Left forelimb (tissue), 1 donor: Measurements from ENCODE around the gene DHRS7C.

ENCODE experiments used
- DNase-seq: peaks from one replicate; pipeline ENCODE4 v3.0.0-alpha.2; 2018; ENCODE audit warnings: low spot score

The DHRS7C gene

DNA sequence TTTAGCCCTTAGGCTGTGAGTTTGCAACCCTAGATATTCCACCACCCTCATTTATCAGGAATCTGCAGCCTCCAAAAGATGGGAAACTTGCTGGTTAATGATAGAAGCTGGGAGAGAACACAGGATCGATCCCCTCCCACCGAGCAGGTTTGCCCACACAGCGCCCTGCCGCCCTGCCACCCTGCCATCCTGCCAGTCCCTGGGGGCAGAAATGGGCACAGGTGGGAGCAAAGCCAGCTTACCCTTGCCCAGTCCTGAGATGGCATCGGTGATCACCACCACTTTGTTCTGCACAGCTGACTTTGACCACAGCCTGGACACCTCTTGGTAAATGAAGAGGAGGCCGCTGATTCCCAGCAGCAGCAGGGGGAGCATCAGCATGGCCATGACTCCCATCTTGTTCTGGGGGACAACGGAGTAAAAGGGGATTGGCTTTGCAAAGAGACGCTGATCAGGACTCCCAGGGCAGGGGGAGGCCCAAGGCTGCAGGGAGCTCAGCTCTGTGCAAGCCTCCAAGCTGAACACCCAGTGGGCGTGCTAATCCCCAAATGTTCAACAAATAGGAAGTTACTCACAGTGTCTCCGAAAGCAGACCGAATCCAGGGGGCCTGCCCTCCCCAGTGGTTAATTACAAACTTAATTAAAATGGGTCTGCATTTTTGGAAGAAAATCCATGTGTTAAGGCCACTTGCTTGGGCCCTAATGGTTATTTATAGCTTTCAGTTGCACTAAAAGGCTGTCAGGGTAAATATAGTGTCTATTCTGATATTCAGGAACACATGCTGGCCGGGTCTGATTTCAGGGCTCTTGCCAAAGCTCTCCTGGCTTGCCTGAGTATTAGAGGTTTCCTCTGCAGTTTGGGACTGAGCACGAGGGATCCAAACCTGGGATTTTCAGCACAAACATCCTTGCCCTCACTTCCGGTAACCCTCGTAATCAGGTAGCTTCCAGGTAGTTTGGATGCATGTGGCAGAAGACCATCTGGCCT is at the start of gene DHRS7C:
DHRS7C (minus strand) TSS at position 704 of the 988 bp plus-strand sequence; CDS start at position 396, 308 bp downstream.
- no peak for DNase-seq

GRCh38 chr17:9839433-9839832 is 48.0 kb upstream of the DHRS7C start:
- DNase-seq = no peak

- DNase-seq = no peak
These were observed 46.4 kb upstream of the DHRS7C start for GRCh38 chr17:9837551-9838471.

DNA sequence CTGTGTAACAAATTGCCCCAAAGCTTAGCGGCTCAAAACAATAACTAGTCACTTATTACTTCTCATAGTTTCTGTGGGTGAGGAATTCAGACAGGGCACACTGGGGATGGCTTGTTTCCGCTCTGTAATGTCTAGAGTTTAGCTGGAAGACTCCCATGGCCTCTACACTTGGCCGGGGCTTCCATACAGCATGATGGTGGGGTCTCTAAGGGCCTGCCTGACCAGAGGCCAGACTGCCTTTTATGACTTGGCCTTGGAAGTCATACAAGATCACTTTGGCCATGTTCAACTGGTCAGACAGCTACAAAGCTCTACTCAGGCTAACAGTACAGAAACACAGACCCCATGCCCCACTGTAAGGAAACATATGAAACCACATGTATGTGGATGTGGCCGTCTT is 42.5 kb upstream of the DHRS7C start:
- DNase-seq = no peak

DNA sequence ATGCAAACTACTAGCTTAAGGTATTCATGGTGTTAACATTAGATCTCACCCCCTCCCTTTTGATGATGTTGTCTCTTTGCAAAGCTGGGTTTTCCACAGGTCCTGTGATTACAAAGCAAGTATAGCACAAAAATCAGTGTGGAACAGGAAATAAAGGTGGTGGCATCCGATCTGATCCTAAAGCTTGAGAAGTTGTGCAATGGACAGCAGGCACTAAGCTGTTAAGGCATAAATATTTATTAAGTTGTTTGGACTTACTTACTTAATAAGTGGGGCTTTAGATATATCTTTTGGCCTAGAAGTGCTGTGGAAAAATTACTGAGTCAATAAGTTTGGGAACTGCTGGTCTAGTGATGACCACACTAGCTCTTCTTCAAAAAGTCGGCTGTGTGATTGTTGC is 39.3 kb upstream of the DHRS7C start:
- DNase-seq = no peak

GRCh38 chr17:9829343-9829742 is 38.0 kb upstream of the DHRS7C start:
- no peak for DNase-seq

GRCh38 chr17:9828296-9829295 is 37.2 kb upstream of the DHRS7C start:
- DNase-seq = no peak

DNA sequence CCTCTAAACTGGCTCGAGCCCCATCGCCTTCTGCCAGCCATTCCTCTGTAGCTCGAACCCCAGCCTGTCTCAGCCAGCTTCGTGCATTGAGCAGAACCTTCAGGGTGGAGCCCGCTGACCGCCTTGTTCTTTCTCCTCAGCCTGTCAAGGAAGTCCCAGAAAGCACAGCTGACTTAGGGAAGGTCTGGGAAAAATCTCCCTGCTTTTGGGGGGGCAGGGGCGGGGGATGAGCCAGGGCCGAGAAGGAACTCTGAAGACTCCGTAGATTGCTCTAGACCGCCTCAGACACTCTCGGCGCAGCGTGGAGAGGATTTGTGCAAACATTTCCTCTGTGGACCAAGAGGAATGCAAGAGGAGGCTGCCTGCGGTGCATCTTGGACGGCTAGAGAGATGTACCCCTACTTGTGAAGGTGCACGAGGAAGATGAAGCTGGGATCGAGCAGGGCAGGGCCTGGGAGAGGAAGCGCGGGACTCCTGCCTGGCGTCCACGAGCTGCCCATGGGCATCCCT is 34.3 kb upstream of the DHRS7C start, which contains the start of gene GLP2R:
GLP2R (plus strand) TSS at position 284 of the 510 bp plus-strand sequence; CDS start at position 424, 140 bp downstream.
- no peak for DNase-seq

GRCh38 chr17:9824797-9825338 is 33.5 kb upstream of the DHRS7C start:
- DNase-seq = no peak

GRCh38 chr17:9824094-9824493 is 32.7 kb upstream of the DHRS7C start:
- no peak for DNase-seq

DNA sequence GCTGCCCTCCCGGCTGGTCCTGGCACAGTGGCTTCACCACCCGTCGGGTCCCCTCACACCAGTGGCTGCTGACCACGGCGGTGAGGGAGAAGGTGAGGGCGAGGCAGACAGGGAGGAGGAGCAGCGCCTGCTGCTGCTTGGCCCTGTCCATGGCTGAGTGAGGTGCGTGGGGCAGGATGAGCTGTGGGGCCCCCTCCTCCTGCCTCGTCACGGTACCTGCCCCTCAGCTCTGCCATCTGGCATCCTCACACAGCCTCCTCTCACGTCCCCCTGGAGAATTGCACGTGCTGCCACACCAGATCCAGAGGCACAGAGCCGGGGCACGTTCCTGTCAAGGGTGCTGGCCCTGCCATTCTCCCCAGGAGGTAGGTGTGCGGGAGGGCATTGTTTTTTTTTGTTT is 30.5 kb upstream of the DHRS7C start, which contains the start of gene GSG1L2:
GSG1L2 (minus strand) TSS at position 159 of the 400 bp plus-strand sequence; CDS start at position 151, 8 bp downstream.
- DNase-seq = no peak

- DNase-seq = no peak
These were observed 29.1 kb upstream of the DHRS7C start for GRCh38 chr17:9820448-9820847.

DNA sequence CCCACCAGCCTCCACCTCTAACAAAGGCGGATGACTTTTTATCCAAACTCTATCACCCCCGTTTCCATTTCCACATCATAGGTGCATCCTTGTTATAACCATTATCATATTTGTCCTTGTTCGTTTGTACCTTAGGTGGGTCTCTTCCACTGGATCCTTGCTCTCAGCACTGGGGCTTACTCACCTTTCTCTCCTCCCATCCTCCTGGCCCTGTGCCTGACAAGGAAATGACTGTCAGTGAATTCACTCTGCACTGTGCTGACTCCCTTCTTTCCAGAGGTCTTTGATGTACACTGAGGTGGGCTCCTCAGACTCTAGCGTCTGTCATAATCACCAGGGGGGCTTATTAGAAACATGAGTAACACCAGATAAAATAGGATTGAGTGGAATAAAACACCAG is 27.4 kb upstream of the DHRS7C start:
- no peak for DNase-seq

- DNase-seq = no peak
These were observed 25.7 kb upstream of the DHRS7C start for GRCh38 chr17:9817086-9817485.

DNA sequence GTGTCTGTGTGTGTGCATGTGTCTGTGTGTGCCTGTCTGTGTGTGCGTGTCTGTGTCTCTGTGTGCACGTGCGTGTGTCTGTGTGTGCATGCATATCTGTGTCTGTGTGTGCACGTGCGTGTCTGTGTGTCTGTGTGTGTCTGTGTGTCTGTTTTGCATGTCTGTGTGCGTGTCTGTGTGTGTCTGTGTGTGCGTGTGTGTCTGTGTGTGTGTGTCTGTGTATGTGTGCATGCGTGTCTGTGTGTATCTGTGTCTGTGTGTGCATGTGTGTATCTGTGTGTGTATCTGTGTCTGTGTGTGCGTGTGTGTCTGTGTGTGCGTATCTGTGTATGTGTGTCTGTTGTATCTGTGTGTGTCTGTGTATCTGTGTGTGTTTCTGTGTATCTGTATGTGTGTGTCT is 25.1 kb upstream of the DHRS7C start:
- no peak for DNase-seq

GRCh38 chr17:9814337-9814945 is 23.0 kb upstream of the DHRS7C start:
- no peak for DNase-seq

DNA sequence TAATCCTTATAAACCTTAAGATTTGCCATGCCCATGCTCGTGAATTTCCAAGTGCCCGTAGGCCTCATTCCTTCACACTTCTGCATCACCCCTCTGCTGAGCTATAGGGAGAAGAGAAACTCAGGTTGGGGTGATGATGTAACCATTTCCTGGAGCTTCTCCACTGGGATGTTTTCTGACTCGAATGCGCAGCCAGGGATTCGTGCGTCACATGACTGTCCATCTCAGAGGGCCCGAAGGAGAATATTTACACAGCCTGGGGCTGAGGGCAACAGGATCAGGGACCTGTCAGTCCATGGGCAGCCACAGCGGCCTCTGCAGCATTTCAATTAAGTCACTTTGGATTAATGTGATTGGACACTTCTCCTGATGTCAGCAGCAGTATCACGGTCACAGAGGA is 21.8 kb upstream of the DHRS7C start:
- DNase-seq = no peak

DNA sequence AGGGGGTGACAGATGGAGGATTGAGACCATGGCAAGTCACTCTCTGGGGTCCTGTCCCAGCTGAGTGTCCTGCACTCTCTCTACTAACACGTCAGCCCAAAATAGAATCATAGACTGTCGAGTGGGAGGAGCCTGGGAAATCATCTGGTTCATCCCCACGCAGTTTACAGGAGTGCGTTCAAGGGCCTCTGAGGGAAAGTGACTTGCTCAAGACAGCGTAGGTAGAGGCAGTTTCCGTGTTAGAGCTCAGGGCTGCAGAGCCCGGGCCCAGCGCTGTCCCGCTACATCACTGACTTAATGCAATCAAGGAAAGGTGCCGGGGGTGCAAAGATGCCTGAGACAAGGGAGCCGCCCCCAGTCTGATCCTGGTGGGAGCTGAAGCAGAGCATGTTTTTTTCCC is 20.1 kb upstream of the DHRS7C start:
- DNase-seq = no peak

- no peak for DNase-seq
These were observed 19.7 kb upstream of the DHRS7C start for GRCh38 chr17:9811086-9811485.
